ENCODE data around the gene PALLD. TPM values are rescaled to one million over a fixed set of nuclear protein-coding genes. Genes with fewer than 3 reads are reported as not detected.

PALLD gene
- total and polyA plus RNA-seq, 2 donors (not counting 3 experiments of a cell fraction or from before 2014, with no cell fraction given) = 13.4 to 48.2 TPM

GRCh38 chr4:168601899-168602298 lies 105.0 kb downstream of the PALLD start:
- no peaks in the 10 kb centered on the region for H3K79me2 ChIP-seq (ENCODE audit: control insufficient read depth, insufficient read depth, low read length)
- no peak overlapping the region for H2AFZ ChIP-seq (ENCODE audit: low read depth, low read length)
- no peak for TF ChIP-seq CTCF (IDR thresholded peaks at IDR 0.05; ENCODE audit: extremely low read depth in 1 of 2, insufficient read depth in 1 of 2, low read depth in 1 of 2, low read length in 2 of 2)
- intact Hi-C loops (cut with micrococcal nuclease) = no loop called here
- H3K27me3 ChIP-seq (ENCODE audit: control insufficient read depth in 2 of 2, insufficient read depth in 2 of 2, low read length in 2 of 2) = no peaks in the 10 kb centered on the region
- DNase-seq (ENCODE audit: low read depth, low spot score) (no peak), FAIRE-seq (no peak)
- no peak overlapping the region for H3K27ac ChIP-seq (ENCODE audit: insufficient read depth, low read depth, low read length)
- H3K9me3 ChIP-seq (replicated peaks; ENCODE audit: control insufficient read depth, insufficient read depth, low read length) = no peaks in the 10 kb centered on the region
- CTCF ChIA-PET = interaction anchor here (1.6 kb wide), 1 partner anchor 16 kb away, joined by 5 read pairs; no protein-coding TSS in a partner anchor
- no peaks in the 10 kb centered on the region for H3K36me3 ChIP-seq (ENCODE audit: control insufficient read depth in 2 of 2, extremely low read depth in 1 of 2, insufficient read depth in 2 of 2, low read length in 2 of 2)
- H3K4me2 ChIP-seq (ENCODE audit: insufficient read depth, low read length) = no peak overlapping the region
- no peaks in the 10 kb centered on the region for H3K9me1 ChIP-seq (replicated peaks; ENCODE audit: control insufficient read depth, extremely low read depth, insufficient read depth, low read length)
- BruUV-seq (replicated peaks) = no TSS peak
- peaks cover 20% of the 10 kb centered on the region for H3K4me1 ChIP-seq (ENCODE audit: control insufficient read depth, extremely low read depth, insufficient read depth, low read length)
- H3K9ac ChIP-seq (replicated peaks; ENCODE audit: extremely low read depth, insufficient read depth, low read length) = no peak overlapping the region
- dilution Hi-C loops (cut with MboI; ENCODE audit: extremely low pct_ligation_motif_present, low sequenced_read_pairs) = no loop called here
- H3K4me3 ChIP-seq (replicated peaks in 1 of 3; ENCODE audit: insufficient read depth in 1 of 3, low read depth in 1 of 3, low read length in 3 of 3) = no peak overlapping the region
- H4K20me1 ChIP-seq (replicated peaks; ENCODE audit: control insufficient read depth, extremely low read depth, insufficient read depth, low read length) = no peaks in the 10 kb centered on the region
- POLR2A ChIA-PET = no interaction called here

- peak overlapping the region; percentile 64 for H3K27ac ChIP-seq (ENCODE audit: insufficient read depth, low read depth, low read length)
- TSS peak; percentile 52 for BruUV-seq (replicated peaks)
- H3K4me1 ChIP-seq (ENCODE audit: control insufficient read depth, extremely low read depth, insufficient read depth, low read length) = peaks cover 25% of the 10 kb centered on the region
- H3K4me2 ChIP-seq (ENCODE audit: insufficient read depth, low read length) = peak overlapping the region; percentile 32
- peak; percentile 96 for DNase-seq (ENCODE audit: low read depth, low spot score)
- no peaks in the 10 kb centered on the region for H3K27me3 ChIP-seq (ENCODE audit: control insufficient read depth in 2 of 2, insufficient read depth in 2 of 2, low read length in 2 of 2)
- ChIA-PET POLR2A (interaction anchor here (0.6 to 1.6 kb wide), 3 partner anchors 27 to 227 kb away, joined by 3 to 5 read pairs (median 4); no protein-coding TSS in a partner anchor), CTCF (interaction anchor here (0.8 to 3.1 kb wide), 11 partner anchors 9 to 317 kb away, joined by 3 to 31 read pairs (median 6); no protein-coding TSS in a partner anchor)
- H3K9ac ChIP-seq (replicated peaks; ENCODE audit: extremely low read depth, insufficient read depth, low read length) = peak overlapping the region; percentile 22
- intact Hi-C loops (cut with micrococcal nuclease) (loop anchor here (1.0 kb wide), 1 partner anchor 27 kb away; no protein-coding TSS in a partner anchor), dilution Hi-C loops (cut with MboI; ENCODE audit: extremely low pct_ligation_motif_present, low sequenced_read_pairs) (no loop called here)
- H3K36me3 ChIP-seq (ENCODE audit: control insufficient read depth in 2 of 2, extremely low read depth in 1 of 2, insufficient read depth in 2 of 2, low read length in 2 of 2) = no peaks in the 10 kb centered on the region
- peak; percentile 98 for FAIRE-seq
- no peaks in the 10 kb centered on the region for H4K20me1 ChIP-seq (replicated peaks; ENCODE audit: control insufficient read depth, extremely low read depth, insufficient read depth, low read length)
- TF ChIP-seq POLR2A (IDR thresholded peaks at IDR 0.05; ENCODE audit: low read depth, low read length) (peak; percentile 22), MAX (IDR thresholded peaks at IDR 0.05; ENCODE audit: insufficient read depth, insufficient read length) (no peak), MYC (IDR thresholded peaks at IDR 0.05; ENCODE audit: low read depth, low read length) (no peak), CTCF (IDR thresholded peaks at IDR 0.05; ENCODE audit: extremely low read depth in 1 of 2, insufficient read depth in 1 of 2, low read depth in 1 of 2, low read length in 2 of 2) (no peak), POLR2AphosphoS5 (IDR thresholded peaks at IDR 0.05; ENCODE audit: insufficient read depth, low read depth, low read length) (peak; percentile 46), JUN (IDR thresholded peaks at IDR 0.05; ENCODE audit: borderline replicate concordance, insufficient read depth, insufficient read length, low read depth) (peak; percentile 98), GATA2 (IDR thresholded peaks at IDR 0.05; ENCODE audit: insufficient read depth, insufficient read length, low read depth, low read length) (no peak), EZH2 (IDR thresholded peaks at IDR 0.05; ENCODE audit: borderline replicate concordance, low read depth, low read length, severe bottlenecking) (no peak), FOS (IDR thresholded peaks at IDR 0.05; ENCODE audit: borderline replicate concordance, insufficient read depth, low read length) (peak; percentile 98)
- H3K9me3 ChIP-seq (replicated peaks; ENCODE audit: control insufficient read depth, insufficient read depth, low read length) = no peaks in the 10 kb centered on the region
- H3K79me2 ChIP-seq (ENCODE audit: control insufficient read depth, insufficient read depth, low read length) = no peaks in the 10 kb centered on the region
- no peak overlapping the region for H2AFZ ChIP-seq (ENCODE audit: low read depth, low read length)
- no peaks in the 10 kb centered on the region for H3K9me1 ChIP-seq (replicated peaks; ENCODE audit: control insufficient read depth, extremely low read depth, insufficient read depth, low read length)
- H3K4me3 ChIP-seq (replicated peaks in 1 of 3; ENCODE audit: insufficient read depth in 1 of 3, low read depth in 1 of 3, low read length in 3 of 3) = no peak overlapping the region
Measured at GRCh38 chr4:168604496-168605373, 107.9 kb downstream of the PALLD start.

Data from endothelial cell of umbilical vein (primary cell).